ENCODE measurements around the gene FMN2.

GRCh38 chr1:240474133-240474614 is 382.5 kb downstream of the FMN2 start:
- TF ChIP-seq CTCF (IDR thresholded peaks at IDR 0.05; ENCODE audit: insufficient read depth, low read length, poor library complexity, severe bottlenecking) (no peak), EZH2phosphoT487 (conservative IDR thresholded peaks at IDR 0.05; ENCODE audit: low read length) (no peak)

Data from SU-DHL-6 (cell line).